GM13976 (cell line): ENCODE data around the gene EXOC6B.

Experiments
- DNase-seq: peaks from one replicate; pipeline ENCODE4 v3.0.0; 2012; ENCODE audit warnings: low spot score
- in situ Hi-C: fragments of 300-500 bp; cut with MboI; formaldehyde crosslinking; loops from one replicate; pipeline ENCODE4 v1.12.0; 2022; ENCODE audit warnings: low sequenced_read_pairs, mixed read lengths, inconsistent platforms; ENCODE audit not compliant: unreplicated experiment
- TF ChIP-seq, protein P1 (sequence below): IDR thresholded peaks from 2 replicates; pipeline ENCODE4 v1.5.1; 2012; ENCODE audit warnings: borderline replicate concordance, mild to moderate bottlenecking; ENCODE audit not compliant: insufficient read depth; ENCODE audit errors: extremely low read depth, missing control alignments, control extremely low read depth

EXOC6B gene

DNA sequence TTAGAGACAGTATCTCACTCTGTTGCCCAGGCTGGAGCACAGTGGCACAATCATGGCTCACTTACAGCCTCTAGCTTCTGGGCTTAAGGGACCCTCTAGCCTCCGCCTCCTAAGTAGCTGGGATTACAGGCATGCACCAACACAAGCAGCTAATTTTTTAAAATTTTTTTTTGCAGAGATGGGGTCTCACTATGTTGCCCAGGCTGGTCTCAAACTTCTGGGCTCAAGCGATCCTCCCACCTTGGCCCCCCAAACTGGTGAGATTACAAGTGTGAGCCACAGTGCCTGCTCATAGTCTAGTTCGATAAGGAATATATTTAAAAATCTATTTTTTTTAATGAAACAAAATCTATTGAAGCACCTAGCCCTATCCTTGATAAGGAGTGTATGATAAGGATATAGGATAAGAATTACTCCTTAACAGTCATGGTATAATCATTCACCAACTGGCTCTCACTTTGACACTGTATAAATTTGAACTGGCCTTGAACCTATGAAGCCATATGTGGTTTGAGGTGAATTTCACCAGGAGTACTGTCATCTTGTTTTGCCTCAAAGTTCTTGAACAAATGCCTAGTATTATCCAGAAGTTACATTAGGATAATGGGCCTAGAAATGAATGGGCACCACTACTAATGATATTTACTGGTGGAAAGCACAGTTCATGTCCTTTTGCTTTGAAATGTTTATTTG is 71.1 kb downstream of the EXOC6B start:
- TF ChIP-seq, protein P1, sequence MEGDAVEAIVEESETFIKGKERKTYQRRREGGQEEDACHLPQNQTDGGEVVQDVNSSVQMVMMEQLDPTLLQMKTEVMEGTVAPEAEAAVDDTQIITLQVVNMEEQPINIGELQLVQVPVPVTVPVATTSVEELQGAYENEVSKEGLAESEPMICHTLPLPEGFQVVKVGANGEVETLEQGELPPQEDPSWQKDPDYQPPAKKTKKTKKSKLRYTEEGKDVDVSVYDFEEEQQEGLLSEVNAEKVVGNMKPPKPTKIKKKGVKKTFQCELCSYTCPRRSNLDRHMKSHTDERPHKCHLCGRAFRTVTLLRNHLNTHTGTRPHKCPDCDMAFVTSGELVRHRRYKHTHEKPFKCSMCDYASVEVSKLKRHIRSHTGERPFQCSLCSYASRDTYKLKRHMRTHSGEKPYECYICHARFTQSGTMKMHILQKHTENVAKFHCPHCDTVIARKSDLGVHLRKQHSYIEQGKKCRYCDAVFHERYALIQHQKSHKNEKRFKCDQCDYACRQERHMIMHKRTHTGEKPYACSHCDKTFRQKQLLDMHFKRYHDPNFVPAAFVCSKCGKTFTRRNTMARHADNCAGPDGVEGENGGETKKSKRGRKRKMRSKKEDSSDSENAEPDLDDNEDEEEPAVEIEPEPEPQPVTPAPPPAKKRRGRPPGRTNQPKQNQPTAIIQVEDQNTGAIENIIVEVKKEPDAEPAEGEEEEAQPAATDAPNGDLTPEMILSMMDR, result no peak
- no peak for DNase-seq
- in situ Hi-C loops, result no loop called here

- DNase-seq, result no peak
- TF ChIP-seq, protein P1, result no peak
- in situ Hi-C loops, result no loop called here
These were observed 74.7 kb downstream of the EXOC6B start for GRCh38 chr2:72750977-72751639.

DNA sequence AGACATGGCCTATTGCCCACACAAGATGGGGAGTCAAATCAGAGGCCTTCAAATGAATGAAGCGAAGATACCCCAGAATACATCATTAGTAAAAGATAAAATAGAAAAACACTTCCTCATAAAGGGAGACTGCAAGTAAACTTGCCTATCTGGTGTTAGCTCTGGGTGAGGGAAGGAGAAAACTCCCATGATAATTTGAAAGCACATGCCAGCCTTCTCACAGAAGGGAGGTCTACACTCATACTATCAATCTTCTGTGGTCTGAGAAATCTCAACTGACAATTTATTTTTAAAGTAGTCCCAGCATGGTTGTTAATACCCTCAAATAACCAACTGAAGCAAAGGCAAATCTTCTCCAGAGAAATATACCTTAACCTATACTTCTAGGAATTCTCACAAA is 75.4 kb downstream of the EXOC6B start:
- in situ Hi-C loops, result no loop called here
- TF ChIP-seq, protein P1, result no peak
- DNase-seq, result no peak

DNA sequence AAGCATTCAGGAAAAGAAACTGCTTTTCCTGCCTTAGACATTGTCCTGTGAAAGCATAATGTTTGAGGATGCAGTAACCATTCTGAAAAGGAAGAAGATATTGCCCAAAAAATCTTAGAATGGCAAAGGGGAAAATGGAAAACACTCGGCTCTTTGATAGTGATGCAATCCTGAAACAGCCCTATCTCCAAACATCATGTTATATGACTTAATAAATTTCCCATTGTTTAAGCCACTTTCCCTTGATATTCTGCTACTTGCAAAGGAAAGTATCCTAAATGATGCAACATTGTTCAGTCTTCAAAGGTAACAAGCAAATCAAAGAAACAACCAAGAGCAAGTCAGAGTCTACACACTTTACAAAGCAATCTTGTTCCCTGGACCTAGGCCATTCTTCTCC is 78.5 kb downstream of the EXOC6B start:
- TF ChIP-seq, protein P1, result no peak
- DNase-seq, result no peak
- in situ Hi-C loops, result loop anchor here (25.0 kb wide), 2 partner anchors 585 to 810 kb away; no protein-coding TSS in a partner anchor

- TF ChIP-seq, protein P1, result peak; percentile 42
- peak; percentile 21 for DNase-seq
- in situ Hi-C loops, result loop anchor here (25.0 kb wide), 2 partner anchors 584 to 809 kb away; no protein-coding TSS in a partner anchor
These were observed 80.0 kb downstream of the EXOC6B start for GRCh38 chr2:72745679-72746368.

GRCh38 chr2:72744049-72744448 is 81.8 kb downstream of the EXOC6B start:
- TF ChIP-seq, protein P1, result no peak
- no peak for DNase-seq
- in situ Hi-C loops, result loop anchor here (25.0 kb wide), 2 partner anchors 582 to 807 kb away; no protein-coding TSS in a partner anchor
